Gastroesophageal sphincter (tissue), 4 donors: ENCODE measurements around the gene KHDRBS1. TPM values are rescaled to one million over a fixed set of nuclear protein-coding genes. Genes with fewer than 3 reads are reported as not detected.

Experiments used
- ATAC-seq: fragments of 150-250 bp; one replicate; pipeline ENCODE4 v1.9.1; 2016; ENCODE audit warnings: mild to moderate bottlenecking, moderate library complexity
- H3K27ac ChIP-seq, 4 donors: fragments of 200-600 bp; sonication (generic) in 3 of 4; 1 replicate in 3 of 4; 2 replicates in 1 of 4; pipeline ENCODE4 v1.5.1; 2016 to 2019
- H3K27me3 ChIP-seq: fragments of 200-600 bp; sonication (generic); one replicate; pipeline ENCODE4 v1.5.1; 2019
- H3K36me3 ChIP-seq, 2 donors: fragments of 200-600 bp; sonication (generic); one replicate each; pipeline ENCODE4 v1.5.1; 2019; ENCODE audit warnings: control low read depth in 1 of 2
- H3K4me1 ChIP-seq, 3 donors: fragments of 200-600 bp; sonication (generic); 1 replicate in 2 of 3; 2 replicates in 1 of 3; pipeline ENCODE4 v1.5.1; 2016 to 2019; ENCODE audit warnings: control low read depth in 2 of 3
- H3K4me3 ChIP-seq, 2 donors: fragments of 200-600 bp; sonication (generic); one replicate each; pipeline ENCODE4 v1.5.1; 2019; ENCODE audit warnings: mild to moderate bottlenecking in 1 of 2, moderate library complexity in 1 of 2
- H3K9me3 ChIP-seq, 3 donors: fragments of 200-600 bp; sonication (generic); one replicate each; pipeline ENCODE4 v1.5.1; 2017 to 2019; ENCODE audit warnings: control low read depth in 2 of 3
- EP300 ChIP-seq: sonication (generic); formaldehyde crosslinking; IDR thresholded peaks from one replicate; pipeline ENCODE4 v1.6.1; 2017; ENCODE audit warnings: antibody characterized with exemption, mild to moderate bottlenecking
- POLR2A ChIP-seq, 2 donors: fragments of 450-650 bp; IDR thresholded peaks; one replicate each; pipeline ENCODE4 v1.6.1; 2017; ENCODE audit warnings: antibody characterized with exemption in 2 of 2, mild to moderate bottlenecking in 2 of 2, moderate library complexity in 1 of 2
- POLR2AphosphoS5 ChIP-seq: sonication (generic); formaldehyde crosslinking; IDR thresholded peaks from one replicate; pipeline ENCODE4 v1.6.1; 2017; ENCODE audit warnings: antibody characterized with exemption
- WGBS, 2 donors: methylation state at CpG; one replicate each; pipeline ENCODE4 v1.1.5; 2018; ENCODE audit warnings: low coverage in 1 of 2; 5-methylcytosine and 5-hydroxymethylcytosine counted together
- total RNA-seq, 4 donors: library from RNA; depleted of rRNA; stranded (reverse); fragments of >200 nt; gene quantifications; one replicate each; pipeline ENCODE4 v1.1.0, GENCODE V29; 2016
- TF ChIP-seq, protein P1 (sequence below), 4 experiments: fragments of 200-600 bp in 2 of 4; fragments of 450-650 bp in 2 of 4; sonication (generic) in 1 of 4; IDR thresholded peaks; one replicate each; pipeline ENCODE4 v1.5.1; 2017 to 2019; ENCODE audit warnings: antibody characterized with exemption in 4 of 4, mild to moderate bottlenecking in 2 of 4, moderate library complexity in 2 of 4

The KHDRBS1 gene
- total RNA-seq, 4 donors from 2014 or later, result 59.1 to 89.3 (median 64.8) TPM

- no peaks in the 10 kb centered on the region for H3K9me3 ChIP-seq
- peaks cover 3 to 9% of the 10 kb centered on the region in 2 donors for H3K36me3 ChIP-seq
- no peaks in the 10 kb centered on the region for H3K4me1 ChIP-seq
- H3K27me3 ChIP-seq, result no peaks in the 10 kb centered on the region
- TF ChIP-seq, protein P1, sequence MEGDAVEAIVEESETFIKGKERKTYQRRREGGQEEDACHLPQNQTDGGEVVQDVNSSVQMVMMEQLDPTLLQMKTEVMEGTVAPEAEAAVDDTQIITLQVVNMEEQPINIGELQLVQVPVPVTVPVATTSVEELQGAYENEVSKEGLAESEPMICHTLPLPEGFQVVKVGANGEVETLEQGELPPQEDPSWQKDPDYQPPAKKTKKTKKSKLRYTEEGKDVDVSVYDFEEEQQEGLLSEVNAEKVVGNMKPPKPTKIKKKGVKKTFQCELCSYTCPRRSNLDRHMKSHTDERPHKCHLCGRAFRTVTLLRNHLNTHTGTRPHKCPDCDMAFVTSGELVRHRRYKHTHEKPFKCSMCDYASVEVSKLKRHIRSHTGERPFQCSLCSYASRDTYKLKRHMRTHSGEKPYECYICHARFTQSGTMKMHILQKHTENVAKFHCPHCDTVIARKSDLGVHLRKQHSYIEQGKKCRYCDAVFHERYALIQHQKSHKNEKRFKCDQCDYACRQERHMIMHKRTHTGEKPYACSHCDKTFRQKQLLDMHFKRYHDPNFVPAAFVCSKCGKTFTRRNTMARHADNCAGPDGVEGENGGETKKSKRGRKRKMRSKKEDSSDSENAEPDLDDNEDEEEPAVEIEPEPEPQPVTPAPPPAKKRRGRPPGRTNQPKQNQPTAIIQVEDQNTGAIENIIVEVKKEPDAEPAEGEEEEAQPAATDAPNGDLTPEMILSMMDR (IDR thresholded peaks at IDR 0.05), result no peak
- no peak overlapping the region for H3K27ac ChIP-seq
- H3K4me3 ChIP-seq, result no peak overlapping the region
- no peak for ATAC-seq
Measured at GRCh38 chr1:32047701-32048100, 34.0 kb downstream of the KHDRBS1 start.

- H3K36me3 ChIP-seq, result peaks cover 2 to 3% of the 10 kb centered on the region in 2 donors
- no peaks in the 10 kb centered on the region for H3K27me3 ChIP-seq
- TF ChIP-seq POLR2AphosphoS5 (no peak), POLR2A (IDR thresholded peaks at IDR 0.05) (no peak), EP300 (no peak)
- TF ChIP-seq, protein P1 (IDR thresholded peaks at IDR 0.05), result no peak
- 31 to 53% methylated on average over 2 of the region's 2 CpGs for WGBS, 2 donors
- no peak overlapping the region for H3K4me3 ChIP-seq
- H3K4me1 ChIP-seq, result no peaks in the 10 kb centered on the region
- ATAC-seq, result no peak
- no peak overlapping the region for H3K27ac ChIP-seq
- H3K9me3 ChIP-seq, result no peaks in the 10 kb centered on the region
Measured at GRCh38 chr1:32048440-32048839, 34.8 kb downstream of the KHDRBS1 start.

GRCh38 chr1:32051706-32052105 lies 38.0 kb downstream of the KHDRBS1 start:
- no peak for TF ChIP-seq EP300
- TF ChIP-seq, protein P1 (IDR thresholded peaks at IDR 0.05), result no peak
- TF ChIP-seq POLR2AphosphoS5, result no peak
- TF ChIP-seq POLR2A (IDR thresholded peaks at IDR 0.05), result no peak
- H3K36me3 ChIP-seq, result no peaks in the 10 kb centered on the region
- no peaks in the 10 kb centered on the region for H3K9me3 ChIP-seq
- no peak for ATAC-seq
- H3K4me1 ChIP-seq, result no peaks in the 10 kb centered on the region
- no peak overlapping the region for H3K4me3 ChIP-seq
- WGBS, 2 donors, result 75 to 80% methylated on average over 1 of the region's 1 CpG
- no peaks in the 10 kb centered on the region for H3K27me3 ChIP-seq
- H3K27ac ChIP-seq, result no peak overlapping the region

DNA sequence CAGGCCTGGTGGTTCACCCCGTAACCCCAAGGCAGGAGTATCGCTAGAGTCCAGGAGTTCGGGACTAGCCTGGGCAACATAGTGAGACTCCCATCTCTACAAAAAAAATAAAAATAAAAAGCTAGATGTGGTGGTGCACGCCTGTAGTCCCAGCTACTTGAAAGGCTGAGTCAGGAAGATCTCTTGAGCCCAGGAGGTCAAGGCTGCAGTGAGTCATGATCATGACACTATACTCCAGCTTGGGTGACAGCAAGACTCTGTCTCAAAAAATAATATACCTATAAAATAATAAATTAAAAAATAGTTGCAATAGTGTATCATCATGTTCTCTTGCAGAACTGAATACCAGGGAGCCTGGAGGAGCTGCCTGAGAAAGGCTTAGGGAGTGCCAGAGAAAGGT lies 39.2 kb downstream of the KHDRBS1 start:
- H3K4me3 ChIP-seq, result no peak overlapping the region
- no peaks in the 10 kb centered on the region for H3K27me3 ChIP-seq
- TF ChIP-seq, protein P1 (IDR thresholded peaks at IDR 0.05), result no peak
- no peak for TF ChIP-seq EP300
- no peak for TF ChIP-seq POLR2A (IDR thresholded peaks at IDR 0.05)
- ATAC-seq, result no peak
- 95% methylated on average over 4 of the region's 4 CpGs; no CpG with 5 or more reads in 1 of the 2 donors for WGBS, 2 donors
- H3K9me3 ChIP-seq, result no peaks in the 10 kb centered on the region
- H3K27ac ChIP-seq, result no peak overlapping the region
- no peaks in the 10 kb centered on the region for H3K36me3 ChIP-seq
- H3K4me1 ChIP-seq, result no peaks in the 10 kb centered on the region

- 64% methylated on average over 5 of the region's 5 CpGs; no CpG with 5 or more reads in 1 of the 2 donors for WGBS, 2 donors
- Histone ChIP-seq H3K4me3 (no peak overlapping the region), H3K9me3 (no peaks in the 10 kb centered on the region), H3K4me1 (no peaks in the 10 kb centered on the region), H3K36me3 (peaks cover 0 to 5% of the 10 kb centered on the region in 2 donors), H3K27me3 (no peaks in the 10 kb centered on the region), H3K27ac (no peak overlapping the region)
- ATAC-seq, result no peak
- TF ChIP-seq POLR2AphosphoS5, result no peak
- no peak for TF ChIP-seq EP300
- no peak for TF ChIP-seq POLR2A (IDR thresholded peaks at IDR 0.05)
- TF ChIP-seq, protein P1 (IDR thresholded peaks at IDR 0.05), result no peak
Measured at GRCh38 chr1:32055416-32055815, 41.7 kb downstream of the KHDRBS1 start.
